C4-2B (cell line): ENCODE results near the gene HAUS2.

Source experiments
- CTCF ChIP-seq: fragments of 450-650 bp; conservative IDR thresholded peaks from 2 replicates; pipeline ENCODE4 v1.5.1; 2017; ENCODE audit warnings: mild to moderate bottlenecking
- ZFX ChIP-seq: fragments of 450-650 bp; IDR thresholded peaks from 2 replicates; pipeline ENCODE4 v1.6.1; 2017

GRCh38 chr15:42591238-42591934 is 42.7 kb downstream of the HAUS2 start:
- TF ChIP-seq CTCF (peak; percentile 79), ZFX (no peak)
